GM12892 (cell line): ENCODE measurements around the gene KRTAP4-6.

Source experiments
- POLR2A ChIP-seq: IDR thresholded peaks from 2 replicates; pipeline ENCODE4 v1.6.1; 2011; ENCODE audit warnings: low read depth, low read length, control low read depth
- TAF1 ChIP-seq: IDR thresholded peaks from 2 replicates; pipeline ENCODE4 v1.6.1; 2011; ENCODE audit warnings: low read depth, mild to moderate bottlenecking, control low read depth, low read length, borderline replicate concordance

DNA sequence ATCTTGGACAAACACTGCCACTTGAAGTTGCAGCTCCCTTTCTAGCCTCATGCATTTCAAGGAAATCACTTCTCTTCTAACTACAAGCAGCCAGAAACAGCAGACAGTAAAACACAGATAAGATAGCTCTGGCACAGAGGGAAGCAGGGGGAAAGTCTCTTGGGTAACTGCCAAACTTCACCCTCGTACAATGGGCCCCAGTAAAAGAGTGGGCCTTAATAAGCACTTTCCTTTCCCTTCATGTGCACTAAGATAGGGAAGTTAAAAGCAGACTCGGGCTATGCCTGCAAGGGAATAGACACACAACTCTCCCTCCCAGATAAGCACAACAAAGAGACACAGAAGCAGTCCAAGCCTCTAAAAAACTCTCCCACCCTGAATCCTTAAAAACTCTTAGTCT, 13.5 kb upstream of the KRTAP4-6 start:
- TF ChIP-seq POLR2A (no peak), TAF1 (no peak)
